Large intestine (tissue), 12 donors: Measurements from ENCODE around the gene PLCXD1. TPM values are rescaled to one million over a fixed set of nuclear protein-coding genes. Genes with fewer than 3 reads are reported as not detected.
"Not testable (repeated sequence)": the region's sequence is repeated elsewhere in the genome, so short reads cannot be mapped to it uniquely, and the experiment has no call there.

ENCODE experiments used
- DNase-seq, 2 donors: peaks; one replicate each; pipeline versions ENCODE4 v3.0.0 to v3.0.0-alpha.2; 2013
- H3K27ac ChIP-seq: one replicate; pipeline ENCODE4 v1.5.1; 2013; ENCODE audit warnings: low read length
- H3K27me3 ChIP-seq: 2 replicates; pipeline ENCODE4 v1.6.1; 2013; ENCODE audit warnings: low read length; ENCODE audit not compliant: control insufficient read depth, insufficient read depth
- H3K36me3 ChIP-seq: 2 replicates; pipeline ENCODE4 v1.6.1; 2013; ENCODE audit warnings: low read length; ENCODE audit not compliant: control insufficient read depth, insufficient read depth
- H3K4me1 ChIP-seq: one replicate; pipeline ENCODE4 v1.6.1; 2013; ENCODE audit warnings: low read length; ENCODE audit not compliant: control insufficient read depth, insufficient read depth
- H3K4me3 ChIP-seq: one replicate; pipeline ENCODE4 v1.5.1; 2013; ENCODE audit warnings: low read length
- H3K9me3 ChIP-seq: one replicate; pipeline ENCODE4 v1.6.1; 2013; ENCODE audit warnings: mild to moderate bottlenecking, low read depth, low read length, moderate library complexity; ENCODE audit not compliant: control insufficient read depth
- WGBS: methylation state at CpG from one replicate; pipeline ENCODE4 v1.1.5; 2013; ENCODE audit warnings: low lambda C conversion rate; ENCODE audit not compliant: insufficient coverage; 5-methylcytosine and 5-hydroxymethylcytosine counted together
- long read RNA-seq, 11 donors: transcript quantifications; one replicate each; lab custom pipeline, GENCODE V29; 2026
- polyA plus RNA-seq: library from polyadenylated mRNA; unstranded; fragments of 120-200 nt; gene quantifications from one replicate; pipeline ENCODE4 v1.2.1, GENCODE V29; 2013

Gene PLCXD1, protein sequence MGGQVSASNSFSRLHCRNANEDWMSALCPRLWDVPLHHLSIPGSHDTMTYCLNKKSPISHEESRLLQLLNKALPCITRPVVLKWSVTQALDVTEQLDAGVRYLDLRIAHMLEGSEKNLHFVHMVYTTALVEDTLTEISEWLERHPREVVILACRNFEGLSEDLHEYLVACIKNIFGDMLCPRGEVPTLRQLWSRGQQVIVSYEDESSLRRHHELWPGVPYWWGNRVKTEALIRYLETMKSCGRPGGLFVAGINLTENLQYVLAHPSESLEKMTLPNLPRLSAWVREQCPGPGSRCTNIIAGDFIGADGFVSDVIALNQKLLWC
- polyA plus RNA-seq, result 36.4 TPM
- long read RNA-seq, donor 1, partial matches to known transcripts, result 18 of 35 reads
- long read RNA-seq, donor 1, other reads (novel, unspliced or antisense), result 16 of 35 reads
- long read RNA-seq, donor 2, partial matches to known transcripts, result 101 of 101 reads
- long read RNA-seq, donor 2, other reads (novel, unspliced or antisense), result 0 of 101 reads
- long read RNA-seq, donor 3, full-length matches to known transcripts, result 2 of 82 reads
- long read RNA-seq, donor 3, partial matches to known transcripts, result 80 of 82 reads
- long read RNA-seq, donor 3, other reads (novel, unspliced or antisense), result 0 of 82 reads
- long read RNA-seq, donor 4, result 0 reads
- long read RNA-seq, donor 5, result 0 reads
- long read RNA-seq, donor 6, result 0 reads
- long read RNA-seq, donor 7, partial matches to known transcripts, result 19 of 19 reads
- long read RNA-seq, donor 7, other reads (novel, unspliced or antisense), result 0 of 19 reads
- long read RNA-seq, donor 8, partial matches to known transcripts, result 57 of 75 reads
- long read RNA-seq, donor 8, other reads (novel, unspliced or antisense), result 18 of 75 reads
- long read RNA-seq, donor 9, result 0 reads
- long read RNA-seq, donor 10, partial matches to known transcripts, result 45 of 46 reads
- long read RNA-seq, donor 10, other reads (novel, unspliced or antisense), result 0 of 46 reads
- long read RNA-seq, donor 11, partial matches to known transcripts, result 25 of 25 reads
- long read RNA-seq, donor 11, other reads (novel, unspliced or antisense), result 0 of 25 reads

GRCh38 chrX:281166-281999 is at the start of gene PLCXD1:
Gene PLCXD1, plus strand, starts transcription at chrX:281381. Its CDS starts 2,807 bp downstream, at chrX:284188.
- peak within 1 kb of the TSS; percentile 87 for H3K27ac ChIP-seq
- H3K9me3 ChIP-seq, result no peaks in the 10 kb centered on the region
- H3K36me3 ChIP-seq, result peaks cover 19% of the 10 kb centered on the region
- peak within 1 kb of the TSS; percentile 49 for H3K4me3 ChIP-seq
- peaks cover 6% of the 10 kb centered on the region for H3K27me3 ChIP-seq
- no CpG with 5 or more reads among the region's 25 CpGs for WGBS
- peak in 1 of 2 donors; percentile 85 for DNase-seq
- H3K4me1 ChIP-seq, result peaks cover 6% of the 10 kb centered on the region

DNA sequence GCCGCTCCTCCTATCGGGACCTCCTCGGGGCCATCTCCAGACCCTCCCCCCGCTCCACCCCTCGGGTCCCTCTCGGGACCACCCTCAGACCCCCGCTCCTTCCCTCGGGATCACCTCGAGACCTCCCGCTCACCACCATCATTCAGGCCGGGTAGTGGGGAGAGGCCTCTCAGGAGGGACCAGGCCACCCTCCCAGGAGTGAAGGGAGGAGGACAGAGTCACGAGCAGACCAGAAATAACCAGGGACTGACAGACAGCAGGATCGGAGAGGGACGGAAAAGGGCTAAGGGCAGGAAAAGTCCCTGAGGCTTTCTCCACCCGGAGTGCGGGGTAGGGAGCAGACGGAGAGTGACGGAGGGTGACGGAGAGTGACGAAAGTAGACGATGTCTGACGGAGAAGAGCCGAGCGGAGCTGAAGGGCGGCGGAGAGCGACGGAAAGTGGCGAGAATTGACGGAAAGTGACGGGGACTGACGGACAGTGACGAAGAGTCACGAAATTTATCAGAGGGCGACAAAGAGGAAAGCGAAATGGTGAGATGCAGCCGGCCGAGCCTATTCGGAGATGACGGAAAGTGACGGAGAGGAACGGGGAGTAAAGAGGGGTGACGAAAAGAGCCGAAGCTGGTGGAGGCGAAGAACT is 49.4 kb upstream of the PLCXD1 start:
- H3K4me1 ChIP-seq, H3K4me3 ChIP-seq, DNase-seq, H3K36me3 ChIP-seq, H3K9me3 ChIP-seq, H3K27ac ChIP-seq, H3K27me3 ChIP-seq: not testable (repeated sequence)
- WGBS, result no CpG with 5 or more reads among the region's 45 CpGs

DNA sequence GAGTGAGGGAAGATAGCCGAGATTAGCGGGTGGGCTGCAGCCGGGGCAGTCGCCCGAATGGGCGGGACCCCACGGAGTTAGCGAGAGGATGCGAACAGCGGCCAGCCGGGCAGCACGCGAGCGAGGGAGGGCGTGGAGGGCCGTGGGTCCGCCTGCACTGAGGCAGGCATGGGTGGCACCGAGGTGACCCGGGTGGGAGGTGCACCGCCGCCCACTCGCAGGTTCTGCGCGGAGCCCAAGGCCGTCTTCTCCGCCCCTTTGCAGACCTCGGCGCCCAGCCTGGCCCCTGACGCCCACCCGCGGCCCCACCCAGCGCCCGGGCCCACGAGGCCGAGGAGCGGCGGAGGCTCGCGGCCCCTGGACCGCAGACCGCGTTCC is 48.9 kb upstream of the PLCXD1 start:
- H3K27me3 ChIP-seq, DNase-seq, H3K36me3 ChIP-seq, H3K4me1 ChIP-seq, H3K4me3 ChIP-seq, H3K27ac ChIP-seq, H3K9me3 ChIP-seq: not testable (repeated sequence)
- WGBS, result no CpG with 5 or more reads among the region's 42 CpGs

GRCh38 chrX:236201-236600 is 45.0 kb upstream of the PLCXD1 start:
- not testable (repeated sequence) for H3K27me3 ChIP-seq, DNase-seq, H3K27ac ChIP-seq, H3K36me3 ChIP-seq, H3K4me1 ChIP-seq, H3K9me3 ChIP-seq, H3K4me3 ChIP-seq
- WGBS, result no CpG with 5 or more reads among the region's 6 CpGs

DNA sequence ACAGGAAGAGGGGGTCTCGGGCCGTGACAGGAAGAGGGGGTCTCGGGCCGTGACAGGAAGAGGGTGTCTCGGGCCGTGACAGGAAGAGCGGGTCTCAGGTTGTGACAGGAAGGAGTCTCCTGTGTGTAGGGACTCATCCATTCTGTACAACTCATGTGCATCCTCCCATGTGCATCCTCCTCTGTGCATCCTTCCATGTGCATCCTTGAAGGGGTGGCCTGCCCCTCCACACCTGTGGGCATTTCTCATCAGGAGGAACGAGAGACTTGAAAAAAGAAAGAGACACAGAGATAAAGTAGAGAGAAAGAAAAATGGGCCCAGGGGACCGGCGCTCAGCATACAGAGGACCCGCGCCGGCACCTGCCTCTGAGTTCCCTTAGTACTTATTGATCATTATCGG is 30.2 kb upstream of the PLCXD1 start:
- Histone ChIP-seq H3K4me3 (no peak overlapping the region), H3K36me3 (no peaks in the 10 kb centered on the region), H3K27me3 (no peaks in the 10 kb centered on the region), H3K27ac (no peak overlapping the region), H3K4me1 (no peaks in the 10 kb centered on the region), H3K9me3 (peaks cover 12% of the 10 kb centered on the region)
- WGBS, result 80% methylated on average over 1 of the region's 14 CpGs
- no peak for DNase-seq

GRCh38 chrX:251396-252243 is 29.6 kb upstream of the PLCXD1 start:
- not testable (repeated sequence) for H3K27me3 ChIP-seq, H3K4me1 ChIP-seq, H3K27ac ChIP-seq, H3K4me3 ChIP-seq, DNase-seq, H3K36me3 ChIP-seq
- H3K9me3 ChIP-seq, result peaks cover 13% of the 10 kb centered on the region
- WGBS, result no CpG with 5 or more reads among the region's 17 CpGs

DNA sequence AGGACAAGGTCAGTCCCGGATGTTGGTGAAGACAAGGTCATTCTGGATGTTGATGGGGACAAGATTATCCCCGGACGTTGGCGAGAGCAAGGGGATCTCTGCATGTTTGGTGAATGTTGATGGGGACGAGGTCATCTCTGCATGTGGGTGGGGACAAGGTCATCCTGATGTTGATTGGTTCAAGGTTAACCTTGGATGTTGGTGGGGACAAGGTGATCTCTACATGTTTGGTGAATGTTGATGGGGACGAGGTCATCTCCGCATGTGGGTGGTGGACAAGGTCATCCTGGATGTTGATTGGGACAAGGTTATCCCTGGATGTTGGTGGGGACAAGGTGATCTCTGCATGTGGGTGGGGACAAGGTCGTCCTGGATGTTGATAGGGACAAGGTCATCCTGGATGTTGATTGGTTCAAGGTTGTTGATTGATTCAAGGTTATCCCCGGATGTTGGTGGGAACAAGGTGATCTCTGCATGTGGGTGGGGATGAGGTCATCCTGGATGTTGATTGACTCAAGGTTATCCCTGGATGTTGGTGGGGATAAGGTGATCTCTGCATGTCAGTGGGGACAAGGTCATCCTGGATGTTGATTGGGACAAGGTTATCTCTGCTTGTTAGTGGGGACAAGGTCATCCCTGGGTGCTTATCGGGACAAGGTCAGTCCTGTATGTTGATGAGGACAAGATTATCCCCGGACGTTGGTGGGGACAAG is 28.8 kb upstream of the PLCXD1 start:
- DNase-seq, result no peak
- no peaks in the 10 kb centered on the region for H3K36me3 ChIP-seq
- no peaks in the 10 kb centered on the region for H3K27me3 ChIP-seq
- H3K27ac ChIP-seq, result no peak overlapping the region
- H3K4me3 ChIP-seq, result no peak overlapping the region
- peaks cover 13% of the 10 kb centered on the region for H3K9me3 ChIP-seq
- no CpG with 5 or more reads among the region's 12 CpGs for WGBS
- no peaks in the 10 kb centered on the region for H3K4me1 ChIP-seq

DNA sequence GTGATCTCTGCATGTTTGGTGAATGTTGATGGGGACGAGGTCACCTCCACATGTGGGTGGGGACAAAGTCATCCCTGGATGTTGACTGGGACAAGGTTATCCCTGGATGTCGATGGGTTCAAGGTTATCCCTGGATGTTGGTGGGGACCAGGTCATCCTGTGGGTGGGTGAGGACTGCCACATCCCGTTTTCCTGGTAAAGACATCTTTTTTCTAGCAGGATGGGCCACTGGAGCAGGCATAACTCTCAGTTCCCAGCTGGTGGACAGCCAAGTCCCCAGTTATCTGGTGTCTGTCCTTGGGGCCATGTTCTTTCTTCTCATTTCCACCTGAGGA is 28.3 kb upstream of the PLCXD1 start:
- DNase-seq, result no peak
- Histone ChIP-seq H3K4me3 (no peak overlapping the region), H3K36me3 (no peaks in the 10 kb centered on the region), H3K27me3 (no peaks in the 10 kb centered on the region), H3K4me1 (no peaks in the 10 kb centered on the region), H3K9me3 (peaks cover 13% of the 10 kb centered on the region), H3K27ac (no peak overlapping the region)
- no CpG with 5 or more reads among the region's 3 CpGs for WGBS
